GM15510 (cell line): Measurements from ENCODE around the gene RABL3.

ENCODE experiments used
- POLR2A ChIP-seq: IDR thresholded peaks from 3 replicates; pipeline ENCODE4 v1.6.1; 2011; ENCODE audit warnings: borderline replicate concordance; ENCODE audit not compliant: insufficient read length; ENCODE audit errors: extremely low read depth

RABL3 gene

GRCh38 chr3:120670576-120670975 is 71.7 kb downstream of the RABL3 start:
- TF ChIP-seq POLR2A: no peak

- TF ChIP-seq POLR2A: no peak
Measured at GRCh38 chr3:120664926-120665325, 77.4 kb downstream of the RABL3 start.

- no peak for TF ChIP-seq POLR2A
Measured at GRCh38 chr3:120661945-120662344, 80.4 kb downstream of the RABL3 start.

GRCh38 chr3:120661106-120661905 is 81.0 kb downstream of the RABL3 start:
- TF ChIP-seq POLR2A: no peak

- no peak for TF ChIP-seq POLR2A
Measured at GRCh38 chr3:120659834-120660233, 82.5 kb downstream of the RABL3 start.

GRCh38 chr3:120659285-120659684 is 83.0 kb downstream of the RABL3 start:
- TF ChIP-seq POLR2A: no peak

- no peak for TF ChIP-seq POLR2A
Measured at GRCh38 chr3:120652896-120653545, 89.3 kb downstream of the RABL3 start.

GRCh38 chr3:120652281-120652680 is 90.0 kb downstream of the RABL3 start:
- TF ChIP-seq POLR2A: no peak

- no peak for TF ChIP-seq POLR2A
Measured at GRCh38 chr3:120650311-120650710, 92.0 kb downstream of the RABL3 start.

GRCh38 chr3:120649830-120650233 is 92.5 kb downstream of the RABL3 start:
- TF ChIP-seq POLR2A: no peak

- TF ChIP-seq POLR2A: no peak
Measured at GRCh38 chr3:120648290-120648689, 94.0 kb downstream of the RABL3 start.

- no peak for TF ChIP-seq POLR2A
Measured at GRCh38 chr3:120646771-120647432, 95.4 kb downstream of the RABL3 start.

GRCh38 chr3:120645083-120645845 is 97.1 kb downstream of the RABL3 start:
- TF ChIP-seq POLR2A: no peak

- no peak for TF ChIP-seq POLR2A
Measured at GRCh38 chr3:120642368-120642948, 99.9 kb downstream of the RABL3 start.
